Esophagus muscularis mucosa (tissue), 4 donors: ENCODE results near the gene TMEM11.

ENCODE experiments used
- CTCF ChIP-seq, 3 experiments: fragments of 200-600 bp in 2 of 3; fragments of 450-650 bp in 1 of 3; sonication (generic) in 2 of 3; IDR thresholded peaks; one replicate each; pipeline ENCODE4 v1.5.1; 2017 to 2019; ENCODE audit warnings: antibody characterized with exemption in 3 of 3, mild to moderate bottlenecking in 2 of 3, moderate library complexity in 1 of 3
- EP300 ChIP-seq: sonication (generic); formaldehyde crosslinking; IDR thresholded peaks from one replicate; pipeline ENCODE4 v1.6.1; 2017; ENCODE audit warnings: antibody characterized with exemption
- POLR2A ChIP-seq: fragments of 450-650 bp; IDR thresholded peaks from one replicate; pipeline ENCODE4 v1.6.1; 2017; ENCODE audit warnings: antibody characterized with exemption, moderate library complexity, mild to moderate bottlenecking, low read depth

GRCh38 chr17:21176773-21177395 lies 37.1 kb downstream of the TMEM11 start:
- TF ChIP-seq POLR2A (no peak), CTCF (IDR thresholded peaks at IDR 0.05) (no peak), EP300 (no peak)
